Stimulated activated CD4-positive, alpha-beta T cell treated with anti-CD3 and anti-CD28 coated beads, TNF-alpha, amount 100 ng/mL, for 48 hours (primary cell): ENCODE measurements around the gene SLCO2A1.

Experiments
- DNase-seq, 3 donors: peaks; one replicate each; pipeline ENCODE4 v3.0.0-alpha.2; 2020; ENCODE audit warnings: low read depth in 3 of 3

The SLCO2A1 gene

GRCh38 chr3:133999891-134000685 is 29.6 kb downstream of the SLCO2A1 start:
- no peak for DNase-seq

DNA sequence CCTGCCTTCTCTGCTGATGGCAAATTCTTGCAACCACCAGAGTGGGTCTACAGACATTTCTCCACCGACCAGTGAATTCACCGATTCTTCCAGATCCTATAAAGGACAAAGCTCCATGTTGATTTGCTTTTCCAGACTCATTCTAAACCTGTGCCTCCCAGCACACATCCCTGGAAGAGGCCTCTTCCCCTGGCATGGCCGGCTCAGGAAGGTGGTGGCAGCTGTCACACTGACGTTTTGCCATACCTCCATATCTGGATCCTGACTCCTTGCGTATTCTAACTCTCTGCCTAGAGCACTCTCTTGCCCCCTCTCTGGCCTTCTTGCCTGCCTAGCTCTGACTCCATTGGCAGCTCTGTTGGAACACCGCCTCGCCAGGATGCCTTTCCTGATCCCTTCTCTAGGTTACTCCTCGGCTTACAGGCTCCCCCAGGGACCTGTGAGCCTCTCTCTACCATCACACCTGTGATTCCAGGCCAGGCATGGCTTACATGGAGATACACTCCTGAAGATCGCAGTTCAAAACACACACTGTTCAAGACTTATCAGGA is 31.0 kb downstream of the SLCO2A1 start:
- DNase-seq: no peak

DNA sequence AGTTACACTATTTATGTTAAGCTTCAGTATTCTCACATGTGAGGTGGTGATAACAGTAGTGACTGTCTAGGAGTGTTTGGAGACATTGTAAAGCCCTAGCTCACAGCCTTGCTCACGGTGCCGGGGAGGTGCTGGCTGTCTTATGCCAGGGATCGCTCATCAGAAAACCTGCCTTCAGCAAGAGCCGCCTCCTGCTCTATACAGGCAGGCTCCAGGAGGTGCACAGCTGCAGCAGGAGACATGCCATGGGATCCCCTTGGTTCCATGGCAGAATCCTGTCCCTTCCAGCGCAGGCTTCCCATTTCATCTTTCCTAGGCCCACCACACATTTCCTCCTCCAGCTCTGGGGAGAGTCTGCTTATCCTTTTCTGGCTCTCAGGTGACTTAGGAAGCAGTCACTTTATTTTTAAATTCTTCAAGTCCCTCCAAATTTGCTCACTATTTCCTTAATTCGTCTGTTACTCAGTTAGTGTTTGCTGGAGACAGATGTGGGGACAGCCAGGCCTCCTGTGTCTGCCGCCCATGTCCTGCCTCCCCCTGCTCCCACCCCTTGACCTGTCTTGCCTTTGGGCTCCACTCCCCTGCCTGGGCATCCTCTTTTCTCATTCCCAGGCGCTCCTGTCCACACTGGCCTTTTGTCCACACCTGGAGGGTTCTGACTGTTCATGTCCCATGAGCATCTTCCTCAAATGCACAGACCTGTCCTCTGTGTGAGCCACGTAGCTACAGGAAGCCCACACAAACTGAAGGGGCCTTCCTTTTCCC is 31.7 kb downstream of the SLCO2A1 start:
- no peak for DNase-seq

DNA sequence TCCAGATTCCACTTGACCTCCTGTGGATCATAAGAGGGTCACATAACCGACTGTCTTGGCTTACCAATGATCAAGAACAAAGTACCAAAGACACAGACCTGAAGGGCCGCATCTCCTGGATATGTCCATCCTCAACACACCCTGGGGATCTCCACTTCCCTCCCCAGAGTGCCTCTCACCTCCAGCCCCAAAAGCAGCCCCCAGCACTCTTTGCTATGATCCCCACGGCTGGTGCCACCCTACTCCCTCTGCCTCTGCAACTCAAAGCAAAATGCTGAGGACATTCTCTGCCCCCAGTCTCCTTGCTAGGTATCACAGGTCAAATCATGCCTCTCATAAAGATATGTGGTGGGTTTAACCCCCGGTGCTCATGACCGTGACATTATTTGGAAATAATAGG is 32.7 kb downstream of the SLCO2A1 start:
- DNase-seq: no peak

DNA sequence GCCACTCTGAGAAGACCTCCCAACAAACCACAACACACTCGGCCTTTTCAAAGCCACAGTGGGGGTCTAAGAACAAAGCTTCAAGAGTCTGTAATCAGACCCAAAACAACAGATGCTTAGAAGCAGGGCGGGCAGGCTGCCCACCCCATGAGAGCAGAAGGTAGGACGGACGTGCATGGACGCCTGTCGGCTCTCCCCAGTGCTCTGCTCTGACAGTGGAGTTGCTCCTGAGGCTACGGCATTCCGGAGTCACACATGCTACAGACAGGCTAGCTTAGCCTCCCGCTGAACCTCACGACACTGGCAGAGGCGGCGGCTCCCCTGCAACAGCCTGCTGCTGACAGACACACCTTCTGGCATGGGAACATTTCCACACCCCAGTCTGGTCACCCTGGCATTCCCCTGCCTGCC is 33.5 kb downstream of the SLCO2A1 start:
- no peak for DNase-seq

- no peak for DNase-seq
Observed at GRCh38 chr3:133995264-133995663, 34.5 kb downstream of the SLCO2A1 start.

GRCh38 chr3:133994166-133994890 is 35.4 kb downstream of the SLCO2A1 start:
- DNase-seq: no peak

DNA sequence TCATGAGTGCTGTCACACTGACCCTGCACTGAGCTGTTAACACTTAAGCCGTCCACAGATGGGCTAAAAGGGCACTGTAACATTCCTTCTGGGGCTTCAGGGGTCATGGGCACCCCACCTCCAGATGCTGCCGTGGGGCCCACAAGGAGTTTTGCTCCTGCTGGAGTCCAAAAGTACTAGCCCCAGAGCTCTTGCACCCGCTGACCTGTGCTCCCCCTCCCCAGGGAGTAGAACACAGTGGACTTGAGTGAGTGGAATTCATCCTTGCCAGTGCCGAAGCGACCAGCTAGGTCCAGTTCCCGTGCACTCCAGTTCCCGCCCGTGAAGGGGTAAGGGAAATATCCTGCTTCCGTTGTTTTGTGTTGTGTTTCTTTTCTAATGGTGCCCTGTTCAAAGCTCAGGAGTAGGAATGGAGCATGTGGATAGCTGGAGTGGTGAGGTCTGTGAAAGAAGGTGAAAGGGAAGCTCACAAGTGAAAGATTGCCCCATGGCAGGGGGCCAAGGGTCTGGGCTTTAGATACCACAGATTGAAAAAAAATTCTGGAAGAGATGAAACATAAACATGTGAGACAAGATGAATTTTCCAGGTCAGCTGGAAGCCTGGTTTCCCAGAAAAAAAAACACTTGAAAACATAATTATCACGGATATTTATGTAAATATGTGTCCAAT is 36.6 kb downstream of the SLCO2A1 start:
- no peak for DNase-seq

- no peak for DNase-seq
Observed at GRCh38 chr3:133992381-133992780, 37.3 kb downstream of the SLCO2A1 start.

GRCh38 chr3:133991637-133992036 is 38.1 kb downstream of the SLCO2A1 start:
- no peak for DNase-seq

GRCh38 chr3:133991209-133991608 is 38.5 kb downstream of the SLCO2A1 start:
- DNase-seq: no peak

DNA sequence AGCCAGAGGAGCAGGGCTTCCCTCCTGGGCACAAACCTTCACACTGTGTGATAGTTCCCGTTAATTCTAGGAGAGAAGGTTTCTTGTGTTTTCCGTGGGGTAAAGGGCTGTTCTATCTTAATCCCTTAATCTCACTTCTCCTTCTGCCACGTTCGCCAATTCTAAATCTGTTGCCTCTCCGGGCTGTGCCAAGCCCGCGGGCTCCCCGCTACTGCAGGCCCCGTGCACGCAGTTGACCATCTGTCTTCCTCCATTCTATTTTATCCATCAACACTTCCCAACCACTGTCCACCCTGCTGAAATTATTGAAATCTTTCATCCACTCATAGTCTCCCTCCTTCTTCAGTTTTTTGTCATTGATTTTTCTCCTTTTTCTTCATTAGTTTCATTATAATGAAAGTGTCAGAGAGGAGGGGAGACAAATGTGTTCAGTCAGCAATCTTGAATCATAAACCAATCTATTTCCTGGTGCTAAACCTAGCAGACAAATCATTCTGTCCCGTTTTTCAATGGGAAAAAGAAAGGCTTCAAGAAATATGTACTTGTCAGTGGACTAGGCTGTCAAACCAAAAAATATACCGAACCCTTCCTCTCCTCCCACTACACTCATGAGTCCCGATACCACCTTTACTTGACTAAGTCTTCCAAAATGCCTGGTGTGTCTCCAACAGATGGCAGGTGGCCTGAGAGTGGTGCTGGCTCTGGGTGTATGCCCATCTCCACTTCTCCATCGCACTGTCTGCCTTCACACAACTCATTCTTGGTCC is 39.6 kb downstream of the SLCO2A1 start:
- DNase-seq: no peak

DNA sequence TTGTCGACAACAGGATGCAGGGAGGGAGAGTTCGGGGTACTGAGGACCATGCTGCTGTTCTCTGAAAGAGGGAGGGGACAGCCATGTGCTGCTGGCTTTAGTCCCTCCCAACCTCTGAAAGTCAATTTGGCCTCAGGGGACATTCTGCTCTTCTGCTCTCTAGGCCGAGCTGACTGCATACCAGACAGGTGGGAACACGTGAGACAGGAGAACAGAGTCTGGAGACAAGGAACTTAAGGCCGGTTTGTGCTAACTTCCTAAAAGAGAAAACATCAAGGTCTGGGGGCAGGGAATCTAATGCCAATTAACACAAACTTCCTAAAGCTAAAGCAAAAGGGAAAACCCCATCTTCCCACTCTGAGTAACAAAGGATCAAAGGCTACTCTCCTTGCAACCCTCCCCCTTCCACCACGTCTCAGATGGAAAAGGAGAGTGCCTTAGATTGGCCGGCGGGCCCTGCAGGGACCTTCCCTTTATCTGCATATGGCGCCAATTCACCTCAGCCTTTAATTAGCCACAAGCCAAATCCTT is 41.0 kb downstream of the SLCO2A1 start:
- DNase-seq: no peak

- no peak for DNase-seq
Observed at GRCh38 chr3:133987948-133988484, 41.7 kb downstream of the SLCO2A1 start.

DNA sequence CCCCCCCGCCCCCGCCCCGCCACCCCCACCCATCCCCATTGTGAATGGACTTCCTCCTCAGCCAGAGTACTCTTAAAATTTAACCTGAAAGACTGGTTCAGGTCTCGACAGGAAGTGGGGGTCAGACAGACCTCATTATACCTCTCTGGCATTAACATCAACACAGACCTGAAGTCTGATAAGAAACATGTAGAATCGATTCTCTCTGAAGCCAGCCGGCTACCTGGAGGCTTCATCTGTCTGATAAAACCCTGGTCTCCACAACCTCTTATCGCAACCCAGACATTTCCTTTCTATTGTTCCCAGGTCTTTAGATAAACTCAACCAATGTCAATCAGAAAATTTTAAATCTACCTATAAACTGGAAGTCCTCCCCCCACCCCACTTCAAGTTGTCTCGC is 42.6 kb downstream of the SLCO2A1 start:
- no peak for DNase-seq

DNA sequence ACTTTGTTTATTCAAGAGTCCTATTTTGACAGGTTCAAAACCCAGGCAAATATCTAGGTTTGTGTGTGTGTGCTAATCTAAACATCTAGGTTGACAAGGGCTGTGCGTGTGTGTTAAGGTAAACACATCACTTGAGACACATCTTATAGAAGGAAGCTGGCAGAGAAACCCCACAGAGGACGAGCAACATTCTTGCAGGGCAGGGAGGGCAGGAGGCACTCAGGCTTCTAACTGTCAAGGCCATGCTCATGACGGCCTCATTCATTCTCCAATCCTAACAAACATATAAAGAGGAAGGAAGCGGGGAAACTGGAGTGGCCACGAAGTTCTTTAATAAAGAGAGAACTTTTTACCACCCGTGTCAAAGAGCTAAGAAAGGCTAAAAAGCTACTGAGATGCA is 43.4 kb downstream of the SLCO2A1 start:
- DNase-seq: no peak

GRCh38 chr3:133984975-133985374 is 44.8 kb downstream of the SLCO2A1 start:
- no peak for DNase-seq

DNA sequence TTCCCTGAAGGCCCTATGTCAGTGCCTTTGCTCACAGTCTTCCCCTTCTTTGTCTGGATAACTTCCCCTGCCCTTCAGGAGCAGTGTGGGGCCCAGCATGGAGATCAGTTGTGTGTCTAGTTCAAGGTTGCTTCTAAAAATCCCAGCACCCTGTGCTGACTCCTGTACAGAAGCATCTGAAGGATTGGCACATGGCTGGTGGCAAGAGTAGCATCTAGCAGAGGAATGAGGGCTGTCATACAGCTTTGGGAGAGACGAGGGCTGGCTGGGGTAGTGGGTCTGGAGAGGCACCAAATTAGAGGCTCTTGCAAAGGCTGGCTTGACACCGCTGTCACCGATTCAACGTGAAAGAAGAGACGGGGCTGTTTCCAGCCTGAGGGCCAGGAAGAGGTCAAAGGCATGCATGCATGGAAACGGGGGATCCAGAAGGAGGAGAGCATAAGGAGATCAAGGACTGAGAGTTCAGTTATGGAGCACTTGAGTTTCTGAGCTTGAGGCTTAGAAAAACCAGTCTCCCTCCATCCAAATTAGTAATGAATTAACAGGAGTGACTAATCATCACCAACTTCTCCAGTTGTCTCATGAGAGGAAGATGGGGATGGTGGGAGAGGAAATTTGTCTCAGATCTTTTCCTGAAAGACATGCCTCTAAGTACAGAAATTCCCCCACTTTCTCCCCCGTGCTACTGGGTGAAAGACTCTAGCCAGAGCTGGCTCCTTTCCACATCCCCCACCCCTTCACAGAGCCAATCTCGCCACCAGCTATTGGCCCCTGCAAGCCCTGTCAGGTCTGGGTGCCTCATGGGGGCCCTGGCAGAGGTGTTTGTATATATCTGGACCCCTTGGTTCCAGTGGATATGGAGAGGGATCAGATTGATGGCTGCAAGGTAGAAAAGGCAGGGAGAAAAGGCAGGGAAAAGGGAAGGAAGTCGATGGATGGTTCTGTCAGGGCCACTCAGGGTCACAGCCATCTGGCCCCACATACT is 45.9 kb downstream of the SLCO2A1 start:
- DNase-seq: no peak

- no peak for DNase-seq
Observed at GRCh38 chr3:133983126-133983525, 46.6 kb downstream of the SLCO2A1 start.
